Stimulated activated CD8-positive, alpha-beta memory T cell treated with anti-CD3 and anti-CD28 coated beads, Interleukin-7, amount 100 ng/mL, for 48 hours (primary cell): ENCODE data around the gene KCNJ4.
A peak's percentile ranks its signal among the peaks of the same experiment; 100 is the strongest.
"Not testable (repeated sequence)": the region's sequence is repeated elsewhere in the genome, so short reads cannot be mapped to it uniquely, and the experiment has no call there.

ENCODE experiments used
- DNase-seq, 2 donors: peaks; one replicate each; pipeline ENCODE4 v3.0.0-alpha.2; 2020; ENCODE audit warnings: low read depth in 1 of 2; ENCODE audit errors: extremely low read depth in 1 of 2

The KCNJ4 gene

GRCh38 chr22:38414009-38414395, 41.0 kb downstream of the KCNJ4 start:
- no peak for DNase-seq

DNA sequence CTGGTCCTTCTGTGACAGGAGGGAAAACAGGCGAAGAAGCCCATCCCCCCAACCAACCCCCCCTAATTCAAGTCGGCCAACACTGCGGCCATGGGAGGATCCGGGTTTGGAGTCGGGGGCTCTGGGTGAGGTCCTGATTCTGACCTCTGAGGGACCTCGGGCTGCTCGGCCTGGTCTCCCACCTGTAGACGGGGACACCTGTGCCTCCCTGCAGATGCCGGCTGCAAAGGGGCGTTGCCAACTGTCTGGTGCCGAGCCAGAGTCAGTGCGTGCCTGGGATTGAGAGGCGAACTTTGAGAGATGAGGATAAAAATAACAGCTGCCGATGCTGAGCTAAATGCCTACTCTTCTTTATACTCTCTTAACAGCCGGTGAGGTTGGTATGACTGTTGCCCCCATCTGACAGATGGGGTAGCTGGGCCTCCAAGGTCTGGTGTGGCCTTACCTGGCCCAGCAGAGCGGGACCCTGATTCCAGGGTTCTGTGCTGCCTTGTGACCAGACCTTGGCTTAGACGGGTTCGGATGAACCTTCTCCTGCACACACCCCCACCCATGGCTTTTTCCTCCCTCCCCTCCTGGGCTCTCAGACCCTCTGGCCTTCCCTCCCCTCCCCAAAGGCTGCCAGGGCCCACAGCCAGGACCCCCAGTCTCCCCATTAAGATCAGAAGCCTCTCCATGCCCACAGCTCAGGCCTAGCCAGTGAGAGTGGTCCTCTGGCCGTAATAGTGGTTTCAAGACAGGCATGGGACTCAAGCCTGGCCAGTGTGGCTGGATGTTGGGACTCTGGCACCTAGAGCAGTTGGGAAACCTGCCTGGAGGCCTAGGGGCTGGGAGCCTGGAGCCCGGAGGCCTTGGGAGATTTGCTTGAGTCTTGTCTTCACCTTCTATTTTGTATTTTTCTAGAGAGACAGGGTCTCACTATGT, 41.7 kb downstream of the KCNJ4 start:
- no peak for DNase-seq

GRCh38 chr22:38412435-38413084, 42.4 kb downstream of the KCNJ4 start:
- DNase-seq: peak in 1 of 2 donors; percentile 6

DNA sequence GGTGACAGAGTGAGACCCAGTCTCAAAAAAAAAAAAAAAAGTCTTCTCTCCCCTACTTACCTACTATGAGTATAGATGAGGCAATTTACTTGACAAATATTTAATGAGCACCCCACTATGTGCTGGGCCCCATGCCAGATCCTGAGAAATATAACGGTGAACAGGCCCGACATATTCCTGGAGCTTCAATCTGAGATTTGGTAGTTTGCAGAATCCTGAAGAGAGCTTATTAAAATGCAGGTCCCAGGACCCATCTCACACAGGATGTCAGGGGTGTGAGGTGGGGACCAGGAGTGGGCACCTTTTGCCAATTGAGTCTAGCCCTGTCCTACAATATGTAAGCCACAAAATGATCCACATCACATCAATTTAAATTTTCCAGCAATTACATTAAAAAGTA, 44.0 kb downstream of the KCNJ4 start:
- no peak for DNase-seq

DNA sequence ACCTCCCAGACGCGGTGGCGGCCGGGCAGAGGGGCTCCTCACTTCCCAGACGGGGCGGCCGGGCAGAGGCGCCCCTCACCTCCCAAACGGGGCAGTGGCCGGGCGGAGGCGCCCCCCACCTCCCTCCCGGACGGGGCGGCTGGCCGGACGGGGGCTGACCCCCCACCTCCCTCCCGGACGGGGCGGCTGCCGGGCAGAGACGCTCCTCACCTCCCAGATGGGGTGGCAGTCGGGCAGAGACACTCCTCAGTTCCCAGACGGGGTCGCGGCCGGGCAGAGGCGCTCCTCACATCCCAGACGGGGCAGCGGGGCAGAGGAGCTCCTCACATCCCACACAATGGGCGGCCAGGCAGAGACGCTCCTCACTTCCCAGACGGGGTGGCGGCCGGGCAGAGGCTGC, 45.1 kb downstream of the KCNJ4 start:
- not testable (repeated sequence) for DNase-seq

GRCh38 chr22:38406617-38407016, 48.4 kb downstream of the KCNJ4 start:
- DNase-seq: no peak

DNA sequence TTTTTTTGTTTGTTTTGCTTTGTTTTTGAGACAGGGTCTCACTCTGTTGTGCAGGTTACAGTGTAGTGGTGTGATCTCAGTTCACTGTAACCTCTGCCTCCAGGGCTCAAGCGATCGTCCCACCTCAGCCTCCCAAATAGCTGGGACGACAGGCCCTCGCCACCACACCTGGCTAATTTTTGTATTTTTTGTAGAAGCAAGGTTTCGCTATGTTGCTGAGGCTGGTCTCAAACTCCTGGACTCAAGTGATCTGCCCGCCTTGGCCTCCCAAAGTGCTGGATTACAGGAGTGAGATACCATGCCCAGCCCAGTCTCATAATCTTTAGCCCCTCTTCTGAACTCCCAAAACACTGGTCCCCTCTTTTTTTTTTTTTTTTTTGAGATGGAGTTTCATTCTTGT, 50.6 kb downstream of the KCNJ4 start:
- DNase-seq: no peak

DNA sequence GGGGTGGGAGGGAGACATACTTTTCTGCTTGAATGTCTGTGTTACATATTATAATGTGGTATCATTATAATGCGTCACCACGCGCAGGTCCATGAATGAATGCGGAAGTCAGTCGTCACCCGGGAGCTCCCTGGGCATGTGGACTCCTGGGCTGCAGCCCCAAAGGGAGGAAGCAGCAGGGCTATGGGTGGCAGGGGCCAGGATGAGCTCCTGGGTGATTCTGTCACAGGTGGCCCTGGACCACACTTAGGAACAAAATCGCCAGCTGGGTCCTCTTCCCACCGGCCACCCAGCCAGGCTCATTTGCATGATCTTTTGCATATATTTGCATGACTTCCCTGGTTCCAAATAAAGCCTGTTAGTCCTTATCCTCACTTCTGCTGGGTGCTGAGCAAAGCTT, 51.2 kb downstream of the KCNJ4 start:
- no peak for DNase-seq

- no peak for DNase-seq
Observed at GRCh38 chr22:38402204-38402603, 52.8 kb downstream of the KCNJ4 start.

DNA sequence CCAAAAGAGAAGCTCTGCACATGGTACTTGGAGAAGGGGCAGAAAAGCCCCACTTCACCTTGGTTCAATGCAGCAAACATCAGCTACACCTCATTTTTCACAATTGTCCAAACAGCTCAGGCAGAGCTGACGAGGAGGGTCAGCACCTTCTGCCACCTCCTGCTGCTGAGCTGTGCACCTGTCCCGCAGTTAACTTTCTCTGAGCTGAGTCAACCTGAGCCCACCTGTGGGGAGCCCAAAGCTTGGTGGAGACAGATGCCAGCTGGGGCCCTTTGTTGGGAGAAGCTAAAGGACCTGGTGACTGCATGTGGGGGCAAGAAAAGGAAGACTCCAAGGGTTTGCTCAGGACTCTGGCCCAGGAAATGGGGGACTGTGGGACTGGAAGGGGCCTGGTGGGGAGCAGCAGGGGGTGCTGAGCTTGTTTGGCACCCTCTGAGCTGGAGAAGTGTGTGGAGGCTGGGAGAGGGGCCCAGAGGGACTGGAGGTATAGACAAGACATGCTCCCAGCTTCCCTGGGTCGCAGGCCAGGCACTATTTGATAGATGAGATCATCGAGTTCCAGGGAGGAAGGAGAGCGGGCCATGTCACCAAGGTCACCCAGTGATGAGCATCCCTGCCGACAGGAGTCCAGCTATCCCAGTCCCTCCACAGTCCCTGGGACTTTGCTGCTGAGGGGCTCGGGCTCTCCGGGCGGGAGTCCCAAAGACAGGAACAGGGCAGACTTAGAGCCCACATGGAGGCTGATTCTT, 53.5 kb downstream of the KCNJ4 start:
- no peak for DNase-seq

GRCh38 chr22:38400256-38400655, 54.7 kb downstream of the KCNJ4 start:
- not testable (repeated sequence) for DNase-seq

DNA sequence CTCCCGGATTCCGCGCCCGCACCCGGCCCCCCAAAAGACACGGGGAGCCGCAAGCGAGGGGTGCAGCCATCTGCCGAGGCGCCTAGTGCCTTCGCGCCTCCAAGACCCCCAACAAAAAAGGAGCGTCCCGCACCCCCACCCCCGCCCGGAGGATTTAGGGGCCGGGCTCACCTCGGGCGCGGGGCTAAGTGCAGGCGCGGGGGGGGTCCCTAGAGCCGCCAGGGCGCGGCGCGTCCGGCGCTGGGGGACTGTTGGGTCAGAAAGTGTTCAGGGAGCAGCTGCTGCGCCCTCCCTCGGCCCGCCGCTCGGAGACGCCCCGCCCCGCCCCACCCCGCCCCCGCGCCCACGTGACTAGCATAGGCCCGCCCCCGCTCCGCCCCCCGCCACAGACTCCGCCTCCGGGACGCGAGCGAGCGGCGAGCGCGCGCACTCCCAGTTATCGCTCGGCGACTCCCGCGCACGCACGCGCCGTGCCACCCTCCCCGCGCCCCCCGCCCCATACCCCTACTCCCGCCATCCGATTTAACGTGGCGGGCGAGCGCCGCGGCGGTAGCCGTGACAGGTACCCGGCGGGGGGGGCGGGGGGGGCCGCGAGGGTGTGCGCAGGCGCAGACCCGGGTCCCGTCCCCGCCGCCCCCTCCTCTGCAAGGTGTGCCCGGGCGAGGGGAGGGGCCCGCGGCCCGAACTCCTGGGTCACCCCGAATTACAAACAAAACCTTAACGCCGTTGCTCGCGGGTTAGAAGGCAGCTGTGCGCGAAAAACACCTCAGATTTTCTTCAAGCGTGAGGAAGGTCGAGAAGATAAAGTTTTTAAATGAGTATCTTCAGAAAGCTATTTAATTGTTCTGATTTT, 56.2 kb downstream of the KCNJ4 start:
- peak; percentile 53 to 58 for DNase-seq

GRCh38 chr22:38398181-38398608, 56.8 kb downstream of the KCNJ4 start:
- DNase-seq: not testable (repeated sequence)

DNA sequence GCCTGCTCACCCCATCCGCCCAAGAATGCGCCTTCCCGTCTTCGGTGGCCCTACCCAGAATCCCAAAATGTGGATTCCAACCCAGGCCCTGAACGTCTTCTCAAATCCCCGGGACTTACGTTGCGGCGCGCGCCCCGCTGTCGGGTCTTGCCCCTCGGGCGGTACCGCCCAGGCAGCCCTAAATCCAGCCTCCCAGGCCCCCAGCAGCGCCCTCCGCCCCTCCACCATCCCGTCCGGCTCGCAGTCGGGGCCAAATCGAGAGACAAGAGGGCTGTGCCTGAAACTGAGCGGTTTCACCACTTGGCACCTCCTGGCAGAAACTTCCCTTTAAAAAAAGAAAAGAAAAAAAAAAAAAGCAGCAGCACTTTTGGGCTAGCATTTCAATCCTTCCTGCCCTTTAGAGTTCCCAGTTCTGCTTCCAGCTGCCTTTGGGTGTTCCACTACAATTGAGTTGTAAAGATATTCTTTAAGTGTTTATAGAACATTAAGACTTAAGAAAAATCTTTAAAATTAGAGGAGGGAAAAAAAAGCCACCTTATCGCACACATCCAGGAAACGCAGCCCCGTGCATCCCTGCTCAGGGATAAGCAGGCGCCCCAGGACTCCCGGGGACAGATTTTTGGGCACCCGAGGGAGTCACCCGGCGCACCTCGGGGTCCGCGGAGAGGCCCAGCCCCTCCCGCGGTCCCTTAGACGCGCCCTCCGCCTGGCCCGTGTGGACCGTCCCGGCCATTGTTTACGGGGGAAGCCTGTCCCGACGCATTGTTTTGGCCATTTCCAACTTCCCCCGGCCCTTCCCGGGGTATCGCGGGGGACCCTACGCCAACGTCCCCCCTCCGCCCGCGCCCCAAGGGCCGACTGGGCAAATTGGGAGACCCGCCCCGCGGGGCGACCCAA, 57.6 kb downstream of the KCNJ4 start:
- DNase-seq: no peak

GRCh38 chr22:38396440-38397069, 58.4 kb downstream of the KCNJ4 start:
- DNase-seq: not testable (repeated sequence)

DNA sequence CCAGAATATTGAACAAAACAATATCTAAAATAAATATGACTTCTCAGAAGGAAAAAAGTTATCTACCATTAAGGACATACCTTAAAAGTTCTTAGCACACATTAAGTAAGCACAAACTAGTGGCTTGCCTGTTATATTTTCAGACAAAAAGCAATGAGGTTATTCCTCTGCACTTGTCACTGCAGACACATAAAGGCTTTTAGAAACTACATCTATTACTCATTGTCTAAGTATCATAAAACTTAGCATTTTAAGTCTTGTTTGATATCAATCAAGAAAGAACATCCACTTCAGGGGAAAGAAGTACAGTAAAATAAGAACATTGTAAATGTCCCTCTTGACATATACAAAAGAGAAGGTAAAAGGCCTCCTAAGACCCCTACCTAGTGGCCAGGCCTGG, 59.1 kb downstream of the KCNJ4 start:
- not testable (repeated sequence) for DNase-seq

DNA sequence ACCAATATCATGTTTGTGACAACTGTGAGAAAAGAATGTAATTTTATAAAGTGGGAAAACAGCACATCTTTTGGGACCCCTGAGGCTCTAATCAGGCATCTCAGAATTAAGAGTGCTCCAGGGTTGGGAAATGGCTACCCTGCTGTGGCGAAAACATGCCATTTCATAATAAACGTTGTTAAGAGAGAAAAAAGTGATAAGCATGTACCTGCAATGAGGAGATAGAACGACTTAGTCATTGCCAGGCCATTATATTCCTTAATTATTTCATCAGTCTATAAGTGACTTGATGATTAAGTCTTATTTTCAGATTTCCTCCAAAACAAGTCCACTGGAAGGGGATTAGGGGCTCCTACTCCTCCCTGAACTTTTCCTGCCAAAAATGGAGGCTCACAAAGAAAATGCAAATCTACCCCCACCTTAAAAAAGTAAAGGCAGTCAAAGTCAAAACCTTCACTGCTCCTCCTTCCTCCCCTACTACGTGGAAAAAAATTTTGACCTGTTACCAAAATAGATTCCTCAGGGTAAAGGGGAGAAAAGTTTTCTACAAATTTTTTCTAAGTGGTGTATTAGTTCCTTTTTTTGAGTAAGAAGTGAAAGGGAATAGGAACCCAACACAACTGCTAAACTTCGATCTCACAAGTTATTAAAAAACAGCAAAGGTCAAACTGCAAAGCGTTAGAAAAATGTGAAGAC, 59.9 kb downstream of the KCNJ4 start:
- not testable (repeated sequence) for DNase-seq

DNA sequence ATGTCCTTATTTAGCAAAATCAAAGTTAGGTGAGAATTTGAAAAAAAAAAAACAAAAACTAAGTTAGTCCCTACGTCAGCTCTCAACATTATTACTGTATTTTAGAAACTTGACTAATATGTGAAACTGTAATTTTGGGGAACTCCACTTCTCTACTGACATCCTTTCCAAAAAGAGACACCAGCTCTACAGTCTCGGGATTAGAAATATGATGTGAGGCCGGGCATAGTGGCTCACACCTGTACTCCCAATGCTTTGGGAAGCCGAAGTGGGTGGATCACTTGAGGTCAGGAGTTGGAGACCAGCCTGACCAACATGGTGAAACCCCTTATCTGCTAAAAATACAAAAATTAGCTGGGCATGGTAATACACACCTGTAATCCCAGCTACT, 65.6 kb downstream of the KCNJ4 start:
- not testable (repeated sequence) for DNase-seq
